ENCODE results near the gene PACSIN2.
"Not testable (repeated sequence)": the region's sequence is repeated elsewhere in the genome, so short reads cannot be mapped to it uniquely, and the experiment has no call there.

PACSIN2 gene

GRCh38 chr22:42938976-42939375 is 76.0 kb downstream of the PACSIN2 start:
- H3K4me2 ChIP-seq (ENCODE audit: low read length) = no peak overlapping the region
- H3K4me3 ChIP-seq (ENCODE audit: low read depth, low read length) = no peak overlapping the region
- TF ChIP-seq CTCF (IDR thresholded peaks at IDR 0.05) = no peak
- H3K36me3 ChIP-seq (ENCODE audit: control insufficient read depth, insufficient read depth, low read length) = no peaks in the 10 kb centered on the region
- peaks cover 7% of the 10 kb centered on the region for H3K4me1 ChIP-seq
- peaks cover 14% of the 10 kb centered on the region for H3K79me2 ChIP-seq
- no peaks in the 10 kb centered on the region for H3K9me3 ChIP-seq (ENCODE audit: control insufficient read depth, low read length)
- H3K9ac ChIP-seq = no peak overlapping the region
- peak overlapping the region; percentile 45 for H3K27ac ChIP-seq
- H3K27me3 ChIP-seq (ENCODE audit: control insufficient read depth, insufficient read depth, low read length) = no peaks in the 10 kb centered on the region
- no peak overlapping the region for H2AFZ ChIP-seq

GRCh38 chr22:42938449-42938848 is 76.5 kb downstream of the PACSIN2 start:
- no peak for TF ChIP-seq CTCF (IDR thresholded peaks at IDR 0.05)
- Histone ChIP-seq H3K9ac (no peak overlapping the region), H3K4me1 (peaks cover 7% of the 10 kb centered on the region), H3K27ac (peak overlapping the region; percentile 45), H3K27me3 (ENCODE audit: control insufficient read depth, insufficient read depth, low read length) (no peaks in the 10 kb centered on the region), H3K4me3 (ENCODE audit: low read depth, low read length) (no peak overlapping the region), H3K4me2 (ENCODE audit: low read length) (no peak overlapping the region), H2AFZ (no peak overlapping the region), H3K79me2 (peaks cover 14% of the 10 kb centered on the region), H3K9me3 (ENCODE audit: control insufficient read depth, low read length) (no peaks in the 10 kb centered on the region), H3K36me3 (ENCODE audit: control insufficient read depth, insufficient read depth, low read length) (no peaks in the 10 kb centered on the region)

GRCh38 chr22:42937164-42937843 is 77.6 kb downstream of the PACSIN2 start:
- H3K4me2 ChIP-seq (ENCODE audit: low read length) = no peak overlapping the region
- H3K27me3 ChIP-seq (ENCODE audit: control insufficient read depth, insufficient read depth, low read length) = no peaks in the 10 kb centered on the region
- TF ChIP-seq CTCF (IDR thresholded peaks at IDR 0.05) = no peak
- H3K27ac ChIP-seq = peak overlapping the region; percentile 15
- no peaks in the 10 kb centered on the region for H3K9me3 ChIP-seq (ENCODE audit: control insufficient read depth, low read length)
- no peak overlapping the region for H2AFZ ChIP-seq
- H3K4me1 ChIP-seq = peaks cover 7% of the 10 kb centered on the region
- H3K9ac ChIP-seq = no peak overlapping the region
- peaks cover 14% of the 10 kb centered on the region for H3K79me2 ChIP-seq
- no peak overlapping the region for H3K4me3 ChIP-seq (ENCODE audit: low read depth, low read length)
- H3K36me3 ChIP-seq (ENCODE audit: control insufficient read depth, insufficient read depth, low read length) = no peaks in the 10 kb centered on the region

GRCh38 chr22:42936680-42937079 is 78.3 kb downstream of the PACSIN2 start:
- H2AFZ ChIP-seq; H3K4me2 ChIP-seq (ENCODE audit: low read length); H3K4me1 ChIP-seq; H3K9ac ChIP-seq; H3K4me3 ChIP-seq (ENCODE audit: low read depth, low read length); H3K27me3 ChIP-seq (ENCODE audit: control insufficient read depth, insufficient read depth, low read length); H3K9me3 ChIP-seq (ENCODE audit: control insufficient read depth, low read length); H3K27ac ChIP-seq; H3K36me3 ChIP-seq (ENCODE audit: control insufficient read depth, insufficient read depth, low read length): not testable (repeated sequence)
- H3K79me2 ChIP-seq = peaks cover 14% of the 10 kb centered on the region

- H3K36me3 ChIP-seq (ENCODE audit: control insufficient read depth, insufficient read depth, low read length) = no peaks in the 10 kb centered on the region
Measured at GRCh38 chr22:42934338-42934737, 80.6 kb downstream of the PACSIN2 start.

More at GRCh38 chr22:42934338-42934737, 80.6 kb downstream of the PACSIN2 start:
- Histone ChIP-seq H3K9me3 (ENCODE audit: control insufficient read depth, low read length) (no peaks in the 10 kb centered on the region), H3K79me2 (peaks cover 10% of the 10 kb centered on the region), H2AFZ (no peak overlapping the region), H3K4me2 (ENCODE audit: low read length) (no peak overlapping the region), H3K4me1 (peaks cover 5% of the 10 kb centered on the region), H3K27me3 (ENCODE audit: control insufficient read depth, insufficient read depth, low read length) (no peaks in the 10 kb centered on the region), H3K4me3 (ENCODE audit: low read depth, low read length) (no peak overlapping the region), H3K9ac (no peak overlapping the region), H3K27ac (peak overlapping the region; percentile 69)
- no peak for TF ChIP-seq CTCF (IDR thresholded peaks at IDR 0.05)

All from parathyroid adenoma (tissue), 2 donors.